DND-41 (cell line): Measurements from ENCODE around the gene MTA3.

Source experiments
- EZH2 ChIP-seq: IDR thresholded peaks from 3 replicates; pipeline ENCODE4 v1.6.1; 2012; ENCODE audit warnings: borderline replicate concordance, low read depth, mild to moderate bottlenecking, moderate library complexity, low read length, inconsistent platforms; ENCODE audit not compliant: severe bottlenecking
- TF ChIP-seq, protein P1 (sequence below): IDR thresholded peaks from 2 replicates; pipeline ENCODE4 v1.5.1; 2012; ENCODE audit warnings: borderline replicate concordance, low read length, moderate library complexity, mild to moderate bottlenecking; ENCODE audit not compliant: poor library complexity, severe bottlenecking; ENCODE audit errors: extremely low read depth

GRCh38 chr2:42787788-42788477 is 219.5 kb downstream of the MTA3 start:
- TF ChIP-seq EZH2 = no peak
- TF ChIP-seq, protein P1, sequence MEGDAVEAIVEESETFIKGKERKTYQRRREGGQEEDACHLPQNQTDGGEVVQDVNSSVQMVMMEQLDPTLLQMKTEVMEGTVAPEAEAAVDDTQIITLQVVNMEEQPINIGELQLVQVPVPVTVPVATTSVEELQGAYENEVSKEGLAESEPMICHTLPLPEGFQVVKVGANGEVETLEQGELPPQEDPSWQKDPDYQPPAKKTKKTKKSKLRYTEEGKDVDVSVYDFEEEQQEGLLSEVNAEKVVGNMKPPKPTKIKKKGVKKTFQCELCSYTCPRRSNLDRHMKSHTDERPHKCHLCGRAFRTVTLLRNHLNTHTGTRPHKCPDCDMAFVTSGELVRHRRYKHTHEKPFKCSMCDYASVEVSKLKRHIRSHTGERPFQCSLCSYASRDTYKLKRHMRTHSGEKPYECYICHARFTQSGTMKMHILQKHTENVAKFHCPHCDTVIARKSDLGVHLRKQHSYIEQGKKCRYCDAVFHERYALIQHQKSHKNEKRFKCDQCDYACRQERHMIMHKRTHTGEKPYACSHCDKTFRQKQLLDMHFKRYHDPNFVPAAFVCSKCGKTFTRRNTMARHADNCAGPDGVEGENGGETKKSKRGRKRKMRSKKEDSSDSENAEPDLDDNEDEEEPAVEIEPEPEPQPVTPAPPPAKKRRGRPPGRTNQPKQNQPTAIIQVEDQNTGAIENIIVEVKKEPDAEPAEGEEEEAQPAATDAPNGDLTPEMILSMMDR = no peak
